ENCODE data around the gene GRID1. TPM values are rescaled to one million over a fixed set of nuclear protein-coding genes. Genes with fewer than 3 reads are reported as not detected.

Gene GRID1
- polyA plus RNA-seq, 1 of the 3 experiments (the other 2 are of a cell fraction), result 0.13 TPM

- TF ChIP-seq FOXJ3 (CRISPR knock-in tag; IDR thresholded peaks at IDR 0.05), result no peak
- TF ChIP-seq RXRA (IDR thresholded peaks at IDR 0.05; ENCODE audit: borderline replicate concordance, low read depth), result no peak
- TF ChIP-seq GATA2 (CRISPR knock-in tag; IDR thresholded peaks at IDR 0.05), result no peak
- no peak for TF ChIP-seq MEF2A (IDR thresholded peaks at IDR 0.05; ENCODE audit: borderline replicate concordance, low read depth)
- TF ChIP-seq CHD2 (IDR thresholded peaks at IDR 0.05; ENCODE audit: low read length, partially characterized antibody), result no peak
- TF ChIP-seq FOXM1 (IDR thresholded peaks at IDR 0.05; ENCODE audit: low read depth), result no peak
- no peak for TF ChIP-seq USF2 (IDR thresholded peaks at IDR 0.05; ENCODE audit: borderline replicate concordance, low read depth, low read length)
Observed at GRCh38 chr10:85741626-85742300, 624.8 kb downstream of the GRID1 start (continued).

GRCh38 chr10:85735997-85736396 lies 630.6 kb downstream of the GRID1 start:
- 9% methylated on average over 1 of the region's 1 CpG for WGBS (ENCODE audit: low lambda C conversion rate)
- no peaks in the 10 kb centered on the region for H3K4me1 ChIP-seq (ENCODE audit: control insufficient read depth in 1 of 2, insufficient read depth in 2 of 2, low read depth in 1 of 2, low read length in 1 of 2)
- H3K9ac ChIP-seq, result no peak overlapping the region
- H3K36me3 ChIP-seq (replicated peaks in 1 of 2; ENCODE audit: control insufficient read depth in 1 of 2, insufficient read depth in 2 of 2, low read length in 1 of 2), result no peaks in the 10 kb centered on the region
- no peak overlapping the region for H3K4me2 ChIP-seq
- no peaks in the 10 kb centered on the region for H3K27me3 ChIP-seq (ENCODE audit: insufficient read depth)
- H3F3A ChIP-seq (replicated peaks; ENCODE audit: insufficient read depth), result no peaks in the 10 kb centered on the region
- H3K9me3 ChIP-seq, result no peaks in the 10 kb centered on the region
- POLR2A ChIA-PET, result no interaction called here
- no peaks in the 10 kb centered on the region for H3K79me2 ChIP-seq (ENCODE audit: insufficient read depth)
- CTCF ChIA-PET, result no interaction called here
- TF ChIP-seq JUND (IDR thresholded peaks at IDR 0.05), result no peak
- no peak for TF ChIP-seq ELF1 (IDR thresholded peaks at IDR 0.05)
- no peak for TF ChIP-seq RAD21 (IDR thresholded peaks at IDR 0.05; ENCODE audit: low read length)
- no peak for TF ChIP-seq REST (IDR thresholded peaks at IDR 0.05; ENCODE audit: low read depth, low read length)
- no peak for TF ChIP-seq NFIC (IDR thresholded peaks at IDR 0.05; ENCODE audit: borderline replicate concordance)
- TF ChIP-seq GATA2 (CRISPR knock-in tag; IDR thresholded peaks at IDR 0.05), result no peak
- TF ChIP-seq EZH2phosphoT487 (IDR thresholded peaks at IDR 0.05; ENCODE audit: borderline replicate concordance, low read depth), result no peak
- no peak for TF ChIP-seq EP300 (IDR thresholded peaks at IDR 0.05; ENCODE audit: borderline replicate concordance in 1 of 2, low read depth in 1 of 2, low read length in 1 of 2)
- no peak for TF ChIP-seq ZBTB33 (IDR thresholded peaks at IDR 0.05; ENCODE audit: borderline replicate concordance, low read depth)
- TF ChIP-seq FOSL2 (IDR thresholded peaks at IDR 0.05; ENCODE audit: borderline replicate concordance, low read depth), result no peak
- no peak for TF ChIP-seq FOXM1 (IDR thresholded peaks at IDR 0.05; ENCODE audit: low read depth)
- TF ChIP-seq GABPA (IDR thresholded peaks at IDR 0.05; ENCODE audit: low read depth), result no peak
- no peak for DNase-seq
- no peaks in the 10 kb centered on the region for H3K9me2 ChIP-seq
- H4K20me1 ChIP-seq (ENCODE audit: insufficient read depth), result no peaks in the 10 kb centered on the region
- no peak overlapping the region for H3K27ac ChIP-seq (ENCODE audit: low read depth in 2 of 2, low read length in 1 of 2)
- H3K4me3 ChIP-seq (ENCODE audit: low read depth in 2 of 2, low read length in 1 of 2), result no peak overlapping the region
- H2AFZ ChIP-seq (ENCODE audit: low read depth), result no peak overlapping the region
